Thyroid gland (tissue), 4 donors: ENCODE results near the gene RPUSD4. TPM values are rescaled to one million over a fixed set of nuclear protein-coding genes. Genes with fewer than 3 reads are reported as not detected.

Experiments
- DNase-seq, 2 donors: peaks; one replicate each; pipeline ENCODE4 v3.0.0-alpha.2; 2019
- H3K27ac ChIP-seq, 3 donors: fragments of 200-600 bp; sonication (generic); 1 replicate in 2 of 3; 2 replicates in 1 of 3; pipeline ENCODE4 v1.5.1; 2016 to 2019; ENCODE audit warnings: mild to moderate bottlenecking in 1 of 3, moderate library complexity in 1 of 3
- H3K27me3 ChIP-seq: fragments of 200-600 bp; sonication (generic); one replicate; pipeline ENCODE4 v1.5.1; 2019
- H3K36me3 ChIP-seq, 2 donors: fragments of 200-600 bp; sonication (generic); one replicate each; pipeline ENCODE4 v1.5.1; 2016 to 2019
- H3K4me1 ChIP-seq, 2 donors: fragments of 200-600 bp; sonication (generic); one replicate each; pipeline ENCODE4 v1.5.1; 2017 to 2019
- H3K4me3 ChIP-seq, 3 donors: fragments of 200-600 bp; sonication (generic); replicated peaks in 1 of 3; 1 replicate in 2 of 3; 2 replicates in 1 of 3; pipeline ENCODE4 v1.5.1; 2016; ENCODE audit warnings: mild to moderate bottlenecking in 1 of 3
- H3K9me3 ChIP-seq: fragments of 200-600 bp; sonication (generic); one replicate; pipeline ENCODE4 v1.5.1; 2017
- POLR2A ChIP-seq, 2 donors: fragments of 450-650 bp; IDR thresholded peaks; one replicate each; pipeline ENCODE4 v1.6.1; 2017; ENCODE audit warnings: antibody characterized with exemption in 2 of 2, mild to moderate bottlenecking in 2 of 2, moderate library complexity in 1 of 2
- WGBS, 2 donors: methylation state at CpG; one replicate each; pipeline ENCODE4 v1.1.5; 2017; 5-methylcytosine and 5-hydroxymethylcytosine counted together
- intact Hi-C: fragments of 100-400 bp; cut with DNase I; formaldehyde crosslinking; loops from one replicate; pipeline ENCODE4 v1.15.1; 2023
- small RNA-seq: library from RNA; depleted of rRNA; stranded (forward); fragments of <200 nt; gene quantifications from one replicate; pipeline ENCODE3, GENCODE V24; 2016
- total RNA-seq, 4 donors: library from RNA; depleted of rRNA; stranded (reverse); fragments of >200 nt; gene quantifications; one replicate each; pipeline ENCODE4 v1.2.3, GENCODE V29; 2016
- TF ChIP-seq, protein P1 (sequence below), 6 experiments: fragments of 200-600 bp in 3 of 6; fragments of 450-650 bp in 3 of 6; sonication (generic) in 3 of 6; IDR thresholded peaks; one replicate each; pipeline ENCODE4 v1.5.1; 2016 to 2019; ENCODE audit warnings: antibody characterized with exemption in 6 of 6, mild to moderate bottlenecking in 2 of 6, inconsistent platforms in 1 of 6, moderate library complexity in 1 of 6

The RPUSD4 gene
- total RNA-seq, 4 donors from 2014 or later = 10.5 to 17.6 (median 14.6) TPM

DNA sequence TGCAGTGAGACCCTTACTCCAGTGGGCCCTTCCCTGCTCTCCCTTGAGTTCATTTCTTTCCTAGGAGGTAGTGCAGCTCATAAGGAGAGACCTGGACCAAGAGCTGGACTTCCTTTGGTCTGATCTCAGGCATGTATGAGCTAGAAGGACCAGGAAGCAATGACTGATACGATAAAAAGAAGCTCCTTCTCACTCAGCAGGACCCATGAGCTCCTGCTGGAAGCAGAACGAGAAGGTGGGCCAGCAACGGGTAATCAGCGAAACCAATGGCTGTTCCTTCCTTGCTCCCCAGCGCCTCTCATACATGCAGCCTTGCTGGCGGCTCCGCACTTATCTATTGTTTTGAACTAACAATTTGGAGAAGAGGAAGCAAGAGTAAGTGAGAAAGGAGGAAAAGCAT, 56.8 kb downstream of the RPUSD4 start:
- Histone ChIP-seq H3K4me1 (no peaks in the 10 kb centered on the region), H3K4me3 (no peak overlapping the region), H3K9me3 (no peaks in the 10 kb centered on the region), H3K36me3 (no peaks in the 10 kb centered on the region), H3K27ac (no peak overlapping the region), H3K27me3 (no peaks in the 10 kb centered on the region)
- 87 to 89% methylated on average over 7 of the region's 7 CpGs for WGBS, 2 donors
- TF ChIP-seq POLR2A (IDR thresholded peaks at IDR 0.05) = no peak
- TF ChIP-seq, protein P1, sequence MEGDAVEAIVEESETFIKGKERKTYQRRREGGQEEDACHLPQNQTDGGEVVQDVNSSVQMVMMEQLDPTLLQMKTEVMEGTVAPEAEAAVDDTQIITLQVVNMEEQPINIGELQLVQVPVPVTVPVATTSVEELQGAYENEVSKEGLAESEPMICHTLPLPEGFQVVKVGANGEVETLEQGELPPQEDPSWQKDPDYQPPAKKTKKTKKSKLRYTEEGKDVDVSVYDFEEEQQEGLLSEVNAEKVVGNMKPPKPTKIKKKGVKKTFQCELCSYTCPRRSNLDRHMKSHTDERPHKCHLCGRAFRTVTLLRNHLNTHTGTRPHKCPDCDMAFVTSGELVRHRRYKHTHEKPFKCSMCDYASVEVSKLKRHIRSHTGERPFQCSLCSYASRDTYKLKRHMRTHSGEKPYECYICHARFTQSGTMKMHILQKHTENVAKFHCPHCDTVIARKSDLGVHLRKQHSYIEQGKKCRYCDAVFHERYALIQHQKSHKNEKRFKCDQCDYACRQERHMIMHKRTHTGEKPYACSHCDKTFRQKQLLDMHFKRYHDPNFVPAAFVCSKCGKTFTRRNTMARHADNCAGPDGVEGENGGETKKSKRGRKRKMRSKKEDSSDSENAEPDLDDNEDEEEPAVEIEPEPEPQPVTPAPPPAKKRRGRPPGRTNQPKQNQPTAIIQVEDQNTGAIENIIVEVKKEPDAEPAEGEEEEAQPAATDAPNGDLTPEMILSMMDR (IDR thresholded peaks at IDR 0.05) = no peak
- intact Hi-C loops = no loop called here
- DNase-seq = no peak

GRCh38 chr11:126153972-126154371, 57.5 kb downstream of the RPUSD4 start:
- no peak overlapping the region for H3K27ac ChIP-seq
- TF ChIP-seq, protein P1 (IDR thresholded peaks at IDR 0.05) = no peak
- WGBS, 2 donors = 76 to 89% methylated on average over 6 of the region's 6 CpGs
- no peak overlapping the region for H3K4me3 ChIP-seq
- H3K27me3 ChIP-seq = no peaks in the 10 kb centered on the region
- H3K36me3 ChIP-seq = no peaks in the 10 kb centered on the region
- no peaks in the 10 kb centered on the region for H3K9me3 ChIP-seq
- H3K4me1 ChIP-seq = no peaks in the 10 kb centered on the region
- DNase-seq = no peak
- intact Hi-C loops = no loop called here

- DNase-seq = no peak
- TF ChIP-seq, protein P1 (IDR thresholded peaks at IDR 0.05) = no peak
- no peak for TF ChIP-seq POLR2A (IDR thresholded peaks at IDR 0.05)
- Histone ChIP-seq H3K27ac (no peak overlapping the region), H3K27me3 (no peaks in the 10 kb centered on the region), H3K4me3 (no peak overlapping the region), H3K4me1 (peaks cover 6 to 9% of the 10 kb centered on the region in 2 donors), H3K36me3 (no peaks in the 10 kb centered on the region), H3K9me3 (no peaks in the 10 kb centered on the region)
- 90 to 91% methylated on average over 4 of the region's 4 CpGs for WGBS, 2 donors
- intact Hi-C loops = no loop called here
These were observed 58.4 kb downstream of the RPUSD4 start for GRCh38 chr11:126153006-126153405.

GRCh38 chr11:126152586-126152985, 58.9 kb downstream of the RPUSD4 start:
- Histone ChIP-seq H3K4me3 (no peak overlapping the region), H3K27ac (no peak overlapping the region), H3K9me3 (no peaks in the 10 kb centered on the region), H3K27me3 (no peaks in the 10 kb centered on the region), H3K36me3 (no peaks in the 10 kb centered on the region), H3K4me1 (peaks cover 10 to 13% of the 10 kb centered on the region in 2 donors)
- intact Hi-C loops = no loop called here
- TF ChIP-seq POLR2A (IDR thresholded peaks at IDR 0.05) = no peak
- TF ChIP-seq, protein P1 (IDR thresholded peaks at IDR 0.05) = no peak
- DNase-seq = no peak

GRCh38 chr11:126152152-126152551, 59.3 kb downstream of the RPUSD4 start:
- DNase-seq = no peak
- no peaks in the 10 kb centered on the region for H3K27me3 ChIP-seq
- no peak overlapping the region for H3K27ac ChIP-seq
- no peaks in the 10 kb centered on the region for H3K36me3 ChIP-seq
- no peaks in the 10 kb centered on the region for H3K9me3 ChIP-seq
- H3K4me1 ChIP-seq = peaks cover 14 to 17% of the 10 kb centered on the region in 2 donors
- TF ChIP-seq, protein P1 (IDR thresholded peaks at IDR 0.05) = no peak
- TF ChIP-seq POLR2A (IDR thresholded peaks at IDR 0.05) = no peak
- WGBS, 2 donors = 92 to 95% methylated on average over 1 of the region's 1 CpG
- H3K4me3 ChIP-seq = no peak overlapping the region
- intact Hi-C loops = no loop called here

Small RNA genes lying within 50 kb of the gene (small RNA-seq; reads per million reads assigned to genes)
- gene AP001893.2 (not detected), gene RN7SL351P (not detected), gene RNU4-86P (not detected)

Other genes starting within 250 kb of the RPUSD4 start
- 100 to 1,000 TPM in 2 of 4 donors, 10 to 100 TPM in 2; 75.8 to 168 (median 108) TPM for gene CDON, start 148.8 kb downstream of the RPUSD4 start, total RNA-seq
- gene FAM118B, start 132 bp upstream of the RPUSD4 start, total RNA-seq = 10 to 100 TPM; 21.7 to 25.0 (median 23.3) TPM
- 100 to 1,000 TPM in 3 of 4 donors, 10 to 100 TPM in 1; 95.3 to 153 (median 125) TPM for gene SRPRA, start 57.2 kb upstream of the RPUSD4 start, total RNA-seq
- gene FOXRED1, start 57.5 kb upstream of the RPUSD4 start, total RNA-seq = 10 to 100 TPM; 13.3 to 25.8 (median 20.2) TPM
- gene TIRAP, start 71.4 kb upstream of the RPUSD4 start, total RNA-seq = 10 to 100 TPM in 2 of 4 donors, 1 to 10 TPM in 2; 9.2 to 13.1 (median 10.1) TPM
- gene DCPS, start 92.4 kb upstream of the RPUSD4 start, total RNA-seq = 10 to 100 TPM in 3 of 4 donors, 1 to 10 TPM in 1; 6.1 to 18.9 (median 13.9) TPM
- 10 to 100 TPM in 3 of 4 donors, 1 to 10 TPM in 1; 5.3 to 33.9 (median 26.4) TPM for gene ST3GAL4, start 144.0 kb upstream of the RPUSD4 start, total RNA-seq